Kidney (tissue), 14 donors: ENCODE data around the gene ANAPC16. TPM values are rescaled to one million over a fixed set of nuclear protein-coding genes. Genes with fewer than 3 reads are reported as not detected.

Source experiments
- DNase-seq, 5 donors: peaks; one replicate each; pipeline ENCODE4 v3.0.0-alpha.2; 2013 to 2020
- FAIRE-seq: peaks from 2 replicates; lab custom pipeline; 2012; peaks lifted over from hg19 to GRCh38; lab: Jason Lieb, UNC
- H3K27ac ChIP-seq, 2 donors: one replicate each; pipeline ENCODE4 v1.7.0; 2013; ENCODE audit warnings: low read depth in 2 of 2, low read length in 2 of 2, inconsistent platforms in 1 of 2
- H3K27me3 ChIP-seq: one replicate; pipeline ENCODE4 v1.7.1; 2013; ENCODE audit warnings: low read length, inconsistent platforms; ENCODE audit not compliant: control insufficient read depth, insufficient read depth
- H3K36me3 ChIP-seq, 3 donors: one replicate each; pipeline versions ENCODE4 v1.7.0 to v1.7.1; 2013; ENCODE audit warnings: low read length in 3 of 3, control low read depth in 1 of 3, inconsistent platforms in 1 of 3; ENCODE audit not compliant: insufficient read depth in 3 of 3, control insufficient read depth in 2 of 3
- H3K4me1 ChIP-seq, 3 donors: one replicate each; pipeline versions ENCODE4 v1.7.0 to v1.7.1; 2013; ENCODE audit warnings: low read length in 3 of 3, inconsistent platforms in 1 of 3, low read depth in 1 of 3; ENCODE audit not compliant: control insufficient read depth in 2 of 3, insufficient read depth in 2 of 3
- H3K4me3 ChIP-seq, 3 donors: one replicate each; pipeline versions ENCODE4 v1.7.0 to v1.8.1; 2013; ENCODE audit warnings: low read length in 3 of 3, control low read depth in 1 of 3, inconsistent platforms in 1 of 3
- H3K9ac ChIP-seq, 3 donors: one replicate each; pipeline versions ENCODE4 v1.7.0 to v1.7.1; 2013; ENCODE audit warnings: low read length in 3 of 3, control low read depth in 1 of 3, inconsistent platforms in 1 of 3
- H3K9me3 ChIP-seq, 3 donors: one replicate each; pipeline versions ENCODE4 v1.7.0 to v1.7.1; 2013; ENCODE audit warnings: low read length in 3 of 3, control low read depth in 1 of 3, inconsistent platforms in 1 of 3; ENCODE audit not compliant: control insufficient read depth in 2 of 3, insufficient read depth in 1 of 3
- intact Hi-C: fragments of 100-400 bp; cut with DNase I; formaldehyde crosslinking; loops from one replicate; pipeline ENCODE4 v1.11.1; 2022
- polyA plus RNA-seq: library from polyadenylated mRNA; stranded (reverse); fragments of 350-450 nt; fragmentation: Illumina TruSeq; extraction: RNeasy Lipid Tissue Mini Kit (QIAGEN cat#74804); gene quantifications from one replicate; pipeline ENCODE4 v1.2.3, GENCODE V29; 2014; ENCODE audit warnings: low read depth, low replicate concordance; ENCODE audit not compliant: insufficient read depth
- total RNA-seq: library from RNA; stranded (reverse); fragmentation: NEBNext Ultra II Directional; extraction: Animal tissue kit (Norgen Biotek cat#: 25700); gene quantifications from one replicate; pipeline ENCODE4 v1.2.1, GENCODE V29; 2021
- TF ChIP-seq, protein P1 (sequence below): IDR thresholded peaks from 3 replicates; pipeline ENCODE4 v1.5.1; 2012; ENCODE audit warnings: mild to moderate bottlenecking, moderate library complexity, borderline replicate concordance; ENCODE audit not compliant: insufficient read depth; ENCODE audit errors: extremely low read depth
- donor health status: control.
- donor health status: control.
- donor health status: control.
- donor health status: control.
- donor health status: control.
- donor health status: DM: yes; HTN: yes; CAD: no.
- donor health status: Normal renal cell carcinoma (clear cell type).

The ANAPC16 gene
- total and polyA plus RNA-seq, 2 donors from 2014 or later: 132 to 210 TPM

DNA sequence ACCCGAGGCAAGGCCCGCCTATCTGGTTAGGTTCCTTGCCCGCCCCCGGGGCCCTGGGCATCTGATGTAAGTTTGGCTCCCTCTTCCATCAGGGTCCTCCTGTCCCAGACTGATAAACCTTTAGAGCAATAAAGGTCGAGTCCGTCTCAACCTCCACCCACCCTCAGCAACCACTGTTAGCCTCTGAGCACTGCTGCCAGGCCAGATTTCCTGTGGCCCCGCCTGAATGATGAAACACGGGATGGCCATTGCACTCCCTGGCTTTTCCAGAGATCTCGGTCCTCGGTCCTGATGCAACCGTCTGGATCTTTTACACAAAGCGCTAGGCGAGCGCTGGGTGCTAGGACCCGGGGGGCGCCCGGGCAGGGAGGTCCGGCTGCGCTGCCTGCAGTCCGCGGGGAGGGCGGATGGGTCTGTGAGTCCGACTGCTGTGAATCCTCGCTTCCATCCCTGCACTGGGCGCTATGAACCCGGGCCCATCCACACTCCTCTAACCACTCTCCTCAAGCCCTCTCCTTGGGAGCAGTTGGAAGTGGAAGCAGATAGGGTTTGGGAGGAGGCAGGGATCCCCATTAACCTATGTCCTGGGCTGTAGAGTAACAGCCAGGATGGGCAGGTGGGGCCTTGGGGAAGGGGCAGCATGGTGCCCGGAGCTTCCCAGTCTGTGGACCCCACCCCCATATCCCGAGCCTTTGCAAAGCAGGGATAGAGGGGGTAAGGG lies 57.0 kb downstream of the ANAPC16 start:
- Histone ChIP-seq H3K9me3 (no peaks in the 10 kb centered on the region), H3K4me1 (peaks cover 0 to 11% (median 8%) of the 10 kb centered on the region in 3 donors), H3K4me3 (peak overlapping the region; percentile 76 to 98 (median 82)), H3K27ac (peak overlapping the region; percentile 99), H3K27me3 (no peaks in the 10 kb centered on the region), H3K9ac (peak overlapping the region; percentile 65 to 93 (median 79)), H3K36me3 (peaks cover 0 to 13% (median 2%) of the 10 kb centered on the region in 3 donors)
- FAIRE-seq: no peak
- TF ChIP-seq, protein P1, sequence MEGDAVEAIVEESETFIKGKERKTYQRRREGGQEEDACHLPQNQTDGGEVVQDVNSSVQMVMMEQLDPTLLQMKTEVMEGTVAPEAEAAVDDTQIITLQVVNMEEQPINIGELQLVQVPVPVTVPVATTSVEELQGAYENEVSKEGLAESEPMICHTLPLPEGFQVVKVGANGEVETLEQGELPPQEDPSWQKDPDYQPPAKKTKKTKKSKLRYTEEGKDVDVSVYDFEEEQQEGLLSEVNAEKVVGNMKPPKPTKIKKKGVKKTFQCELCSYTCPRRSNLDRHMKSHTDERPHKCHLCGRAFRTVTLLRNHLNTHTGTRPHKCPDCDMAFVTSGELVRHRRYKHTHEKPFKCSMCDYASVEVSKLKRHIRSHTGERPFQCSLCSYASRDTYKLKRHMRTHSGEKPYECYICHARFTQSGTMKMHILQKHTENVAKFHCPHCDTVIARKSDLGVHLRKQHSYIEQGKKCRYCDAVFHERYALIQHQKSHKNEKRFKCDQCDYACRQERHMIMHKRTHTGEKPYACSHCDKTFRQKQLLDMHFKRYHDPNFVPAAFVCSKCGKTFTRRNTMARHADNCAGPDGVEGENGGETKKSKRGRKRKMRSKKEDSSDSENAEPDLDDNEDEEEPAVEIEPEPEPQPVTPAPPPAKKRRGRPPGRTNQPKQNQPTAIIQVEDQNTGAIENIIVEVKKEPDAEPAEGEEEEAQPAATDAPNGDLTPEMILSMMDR: no peak
- intact Hi-C loops: loop anchor here (10.0 kb wide), 1 partner anchor 62 kb away; no protein-coding TSS in a partner anchor
- DNase-seq: peak; percentile 92 to 98 (median 96)

DNA sequence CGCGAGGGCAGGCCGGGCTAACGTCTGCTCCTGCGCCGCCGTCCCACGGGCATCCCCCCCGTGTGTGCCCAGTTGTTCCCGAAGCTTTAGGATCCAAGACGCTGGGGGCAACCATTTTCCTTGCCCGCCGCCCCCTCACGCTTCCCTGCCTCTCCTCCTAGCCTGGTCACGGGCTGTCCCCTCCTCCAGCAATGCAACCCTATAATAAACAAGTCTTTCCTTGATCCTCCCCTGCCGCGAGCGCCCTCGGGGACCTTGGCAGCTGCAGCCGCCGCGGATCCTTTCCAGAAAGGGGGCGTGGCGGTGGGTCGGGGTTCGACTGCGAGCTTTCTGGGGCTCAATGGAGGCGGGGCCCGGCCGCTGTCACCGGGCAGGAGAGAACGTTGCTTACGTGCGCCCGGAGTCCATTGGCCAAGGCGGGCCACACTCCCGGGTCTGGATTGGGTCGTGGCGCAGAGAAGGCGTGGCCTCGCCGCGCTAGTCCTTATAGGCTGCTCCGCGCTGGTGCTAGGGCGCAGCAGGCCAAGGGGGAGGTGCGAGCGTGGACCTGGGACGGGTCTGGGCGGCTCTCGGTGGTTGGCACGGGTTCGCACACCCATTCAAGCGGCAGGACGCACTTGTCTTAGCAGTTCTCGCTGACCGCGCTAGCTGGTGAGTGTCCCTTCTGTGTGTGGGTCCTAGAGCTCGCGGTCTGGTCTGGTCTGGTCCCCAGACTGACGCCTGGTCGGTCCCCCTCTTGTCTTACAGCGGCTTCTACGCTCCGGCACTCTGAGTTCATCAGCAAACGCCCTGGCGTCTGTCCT lies 57.8 kb downstream of the ANAPC16 start, which contains the start of gene DDIT4:
Gene DDIT4 (plus strand): TSS at position 515 of the 803 bp plus-strand sequence. CDS start 293 bp downstream, outside the sequence.
- Histone ChIP-seq H3K27ac (peak within 1 kb of the TSS; percentile 99), H3K9ac (peak within 1 kb of the TSS; percentile 96 to 98 (median 98)), H3K4me3 (peak within 1 kb of the TSS; percentile 97 to 98 (median 98)), H3K27me3 (no peaks in the 10 kb centered on the region), H3K4me1 (peaks cover 0 to 11% (median 8%) of the 10 kb centered on the region in 3 donors), H3K36me3 (peaks cover 0 to 13% (median 2%) of the 10 kb centered on the region in 3 donors), H3K9me3 (no peaks in the 10 kb centered on the region)
- FAIRE-seq: peak; percentile 29
- TF ChIP-seq, protein P1: no peak
- intact Hi-C loops: loop anchor here (10.0 kb wide), 1 partner anchor 61 kb away; no protein-coding TSS in a partner anchor
- peak; percentile 99 to 100 (median 99) for DNase-seq

DNA sequence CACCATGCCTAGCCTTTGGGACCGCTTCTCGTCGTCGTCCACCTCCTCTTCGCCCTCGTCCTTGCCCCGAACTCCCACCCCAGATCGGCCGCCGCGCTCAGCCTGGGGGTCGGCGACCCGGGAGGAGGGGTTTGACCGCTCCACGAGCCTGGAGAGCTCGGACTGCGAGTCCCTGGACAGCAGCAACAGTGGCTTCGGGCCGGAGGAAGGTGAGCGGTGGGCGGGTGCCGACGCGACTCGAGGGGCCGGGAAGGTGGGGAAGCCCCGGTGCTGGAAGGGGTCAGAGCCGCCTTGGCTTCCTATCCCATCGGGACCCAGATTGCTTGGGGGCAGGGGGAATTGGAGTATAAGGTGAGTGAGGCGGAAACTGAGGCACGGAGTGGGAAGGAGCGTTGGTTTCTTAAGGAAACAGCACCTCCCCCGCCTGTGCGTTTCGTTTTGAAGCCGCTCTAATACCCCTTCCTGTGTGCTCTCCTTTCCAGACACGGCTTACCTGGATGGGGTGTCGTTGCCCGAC lies 58.5 kb downstream of the ANAPC16 start:
- Histone ChIP-seq H3K4me3 (peak overlapping the region; percentile 97 to 98 (median 98)), H3K4me1 (peaks cover 0 to 11% (median 8%) of the 10 kb centered on the region in 3 donors), H3K9ac (peak overlapping the region; percentile 96 to 98 (median 98)), H3K9me3 (no peaks in the 10 kb centered on the region), H3K36me3 (peaks cover 0 to 13% (median 2%) of the 10 kb centered on the region in 3 donors), H3K27me3 (no peaks in the 10 kb centered on the region), H3K27ac (peak overlapping the region; percentile 99)
- FAIRE-seq (no peak), DNase-seq (peak in 2 of 5 donors; percentile 64 to 89)
- intact Hi-C loops: loop anchor here (10.0 kb wide), 1 partner anchor 61 kb away; no protein-coding TSS in a partner anchor
- TF ChIP-seq, protein P1: no peak
